Hindlimb muscle (tissue), 1 donor: ENCODE measurements around the gene ADAMTS2. TPM values are rescaled to one million over a fixed set of nuclear protein-coding genes. Genes with fewer than 3 reads are reported as not detected.

ENCODE experiments used
- DNase-seq: peaks from one replicate; pipeline ENCODE4 v3.0.0-alpha.2; 2013
- polyA plus RNA-seq: library from polyadenylated mRNA; unstranded; fragments of 120-200 nt; gene quantifications from one replicate; pipeline ENCODE4 v1.2.1, GENCODE V29; 2013; ENCODE audit not compliant: insufficient read length

Gene ADAMTS2
- polyA plus RNA-seq, 1 donor, result 29.7 TPM

GRCh38 chr5:179065703-179066102, 279.6 kb downstream of the ADAMTS2 start:
- no peak for DNase-seq

- DNase-seq, result peak; percentile 9
Observed at GRCh38 chr5:179061025-179061424, 284.2 kb downstream of the ADAMTS2 start.

Other genes starting within 250 kb of the ADAMTS2 start
- gene RUFY1, start 205.1 kb upstream of the ADAMTS2 start, polyA plus RNA-seq, result 40.6 TPM